ENCODE data around the gene RPL19.

The RPL19 gene

DNA sequence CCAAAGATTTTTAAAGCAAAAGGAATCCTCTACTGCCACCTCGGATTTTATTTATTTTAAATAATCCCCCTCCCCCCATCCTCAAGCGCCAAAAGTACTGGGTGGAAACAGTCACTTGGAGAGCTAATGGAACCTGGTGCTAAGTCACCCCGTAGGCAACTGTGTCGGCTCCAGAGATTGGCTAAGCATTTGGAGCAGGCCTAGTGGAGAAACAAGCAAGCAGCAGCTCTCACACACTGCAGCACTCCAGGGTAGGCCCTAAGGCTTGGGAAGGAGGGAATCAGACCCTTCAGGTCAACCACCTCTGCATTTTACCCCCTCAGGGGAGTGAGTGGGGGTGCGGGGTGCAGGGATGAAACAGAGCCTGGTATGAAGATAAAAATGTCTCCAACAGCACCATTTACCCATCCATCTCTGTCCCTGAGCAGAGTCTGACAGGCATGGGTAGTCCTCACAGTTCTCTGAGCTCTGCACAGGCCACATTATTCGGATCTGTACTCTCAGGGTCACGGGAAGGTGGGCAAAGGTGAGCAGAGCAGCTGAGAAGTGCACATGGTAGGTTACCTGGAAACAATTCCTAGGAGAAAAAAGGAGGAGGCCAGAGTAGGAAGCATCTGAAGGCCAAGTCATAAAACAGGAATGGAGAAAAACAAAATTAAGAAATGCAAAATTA lies 52.8 kb downstream of the RPL19 start:
- no peak for DNase-seq

Measured in SIG-M5 (cell line).